Upper lobe of left lung (tissue), 4 donors: ENCODE results near the gene TBCD.

Experiments used
- CTCF ChIP-seq, 6 experiments: fragments of 450-650 bp in 4 of 6; fragments of 200-600 bp in 2 of 6; sonication (generic) in 2 of 6; IDR thresholded peaks; one replicate each; pipeline ENCODE4 v1.5.1; 2016 to 2019; ENCODE audit warnings: antibody characterized with exemption in 6 of 6
- EP300 ChIP-seq, 4 donors: sonication (generic); formaldehyde crosslinking; IDR thresholded peaks; one replicate each; pipeline ENCODE4 v1.5.1; 2017; ENCODE audit warnings: antibody characterized with exemption in 4 of 4, control low read depth in 2 of 4
- POLR2A ChIP-seq, 4 donors: fragments of 450-650 bp; IDR thresholded peaks; one replicate each; pipeline ENCODE4 v1.5.1; 2016 to 2017; ENCODE audit warnings: antibody characterized with exemption in 4 of 4, mild to moderate bottlenecking in 2 of 4
- POLR2AphosphoS5 ChIP-seq, 2 donors: sonication (generic); formaldehyde crosslinking; IDR thresholded peaks; one replicate each; pipeline ENCODE4 v1.5.1; 2017; ENCODE audit warnings: antibody characterized with exemption in 2 of 2

- TF ChIP-seq CTCF (IDR thresholded peaks at IDR 0.05) (no peak), POLR2A (IDR thresholded peaks at IDR 0.05) (no peak), EP300 (IDR thresholded peaks at IDR 0.05) (no peak), POLR2AphosphoS5 (IDR thresholded peaks at IDR 0.05) (no peak)
Observed at GRCh38 chr17:82783498-82783897, 31.6 kb downstream of the TBCD start.
